GM23248 (cell line): Measurements from ENCODE around the gene ARL6IP4. TPM values are rescaled to one million over a fixed set of nuclear protein-coding genes. Genes with fewer than 3 reads are reported as not detected.
A peak's percentile ranks its signal among the peaks of the same experiment; 100 is the strongest.

ENCODE experiments used
- DNase-seq: peaks from one replicate; pipeline ENCODE4 v3.0.0-alpha.2; 2015
- H2AFZ ChIP-seq: fragments of 200-600 bp; sonication (generic); 2 replicates; pipeline ENCODE4 v1.6.1; 2016; ENCODE audit warnings: antibody characterized with exemption
- H3F3A ChIP-seq: fragments of 200-600 bp; sonication (generic); 2 replicates; pipeline ENCODE4 v1.6.1; 2016; ENCODE audit warnings: mild to moderate bottlenecking, antibody characterized with exemption, mixed run types; ENCODE audit not compliant: insufficient read depth
- H3K27ac ChIP-seq: fragments of 200-600 bp; sonication (generic); 2 replicates; pipeline ENCODE4 v1.5.1; 2016; ENCODE audit warnings: mild to moderate bottlenecking
- H3K27me3 ChIP-seq: fragments of 200-600 bp; sonication (generic); replicated peaks from 2 replicates; pipeline ENCODE4 v1.6.1; 2016; ENCODE audit warnings: mild to moderate bottlenecking; ENCODE audit not compliant: insufficient read depth
- H3K36me3 ChIP-seq: fragments of 200-600 bp; sonication (generic); 2 replicates; pipeline ENCODE4 v1.6.1; 2016; ENCODE audit warnings: low read depth, mild to moderate bottlenecking
- H3K4me1 ChIP-seq: fragments of 200-600 bp; sonication (generic); 2 replicates; pipeline ENCODE4 v1.6.1; 2016; ENCODE audit warnings: mild to moderate bottlenecking; ENCODE audit not compliant: insufficient read depth
- H3K4me2 ChIP-seq: fragments of 200-600 bp; sonication (generic); one replicate; pipeline ENCODE4 v1.6.1; 2016; ENCODE audit warnings: mild to moderate bottlenecking; ENCODE audit not compliant: unreplicated experiment
- H3K4me3 ChIP-seq: fragments of 200-600 bp; sonication (generic); 2 replicates; pipeline ENCODE4 v1.5.1; 2016; ENCODE audit warnings: mild to moderate bottlenecking
- H3K79me2 ChIP-seq: fragments of 200-600 bp; sonication (generic); 2 replicates; pipeline ENCODE4 v1.6.1; 2016; ENCODE audit warnings: mild to moderate bottlenecking; ENCODE audit not compliant: insufficient read depth
- H3K9ac ChIP-seq: fragments of 200-600 bp; sonication (generic); 2 replicates; pipeline ENCODE4 v1.6.1; 2016; ENCODE audit warnings: mild to moderate bottlenecking
- H3K9me2 ChIP-seq: fragments of 200-600 bp; sonication (generic); 2 replicates; pipeline ENCODE4 v1.6.1; 2016; ENCODE audit warnings: mixed run types, mild to moderate bottlenecking, moderate library complexity; ENCODE audit not compliant: insufficient read depth
- H3K9me3 ChIP-seq: fragments of 200-600 bp; sonication (generic); one replicate; pipeline ENCODE4 v1.6.1; 2017; ENCODE audit warnings: low read depth
- H4K20me1 ChIP-seq: fragments of 200-600 bp; sonication (generic); 2 replicates; pipeline ENCODE4 v1.6.0; 2016; ENCODE audit not compliant: insufficient read depth
- EZH2 ChIP-seq: fragments of 200-600 bp; sonication (generic); IDR thresholded peaks from 2 replicates; pipeline ENCODE4 v1.6.1; 2018; ENCODE audit warnings: antibody characterized with exemption, mild to moderate bottlenecking; ENCODE audit not compliant: insufficient read depth, poor library complexity, severe bottlenecking
- EZH2phosphoT487 ChIP-seq: fragments of 200-600 bp; sonication (generic); IDR thresholded peaks from 2 replicates; pipeline ENCODE4 v1.6.1; 2018; ENCODE audit warnings: antibody characterized with exemption, moderate library complexity, mild to moderate bottlenecking, low read depth; ENCODE audit not compliant: insufficient read depth
- WGBS, 2 experiments: methylation state at CpG; one replicate each; pipeline ENCODE4 v1.1.6; 2015 to 2017; ENCODE audit warnings: low lambda C conversion rate in 2 of 2, low coverage in 1 of 2; ENCODE audit errors: missing lambda C conversion rate in 2 of 2; 5-methylcytosine and 5-hydroxymethylcytosine counted together
- in situ Hi-C: fragments of 300-500 bp; cut with MboI; formaldehyde crosslinking; loops from 2 replicates; pipeline ENCODE4 v1.15.0; 2020
- polyA plus RNA-seq: library from polyadenylated mRNA; unstranded; fragments of >200 nt; fragmentation: Nextera tagmentation; extraction: Ambion mirVana; gene quantifications from 2 replicates; pipeline ENCODE4 v1.2.1, GENCODE V29; 2016
- total RNA-seq: library from RNA; depleted of rRNA; stranded (reverse); fragments of >200 nt; shearing (Covaris generic); gene quantifications from 2 replicates; pipeline ENCODE4 v1.2.3, GENCODE V29; 2014

The ARL6IP4 gene
- total and polyA plus RNA-seq, 2 experiments from 2014 or later, result 150 to 259 TPM

DNA sequence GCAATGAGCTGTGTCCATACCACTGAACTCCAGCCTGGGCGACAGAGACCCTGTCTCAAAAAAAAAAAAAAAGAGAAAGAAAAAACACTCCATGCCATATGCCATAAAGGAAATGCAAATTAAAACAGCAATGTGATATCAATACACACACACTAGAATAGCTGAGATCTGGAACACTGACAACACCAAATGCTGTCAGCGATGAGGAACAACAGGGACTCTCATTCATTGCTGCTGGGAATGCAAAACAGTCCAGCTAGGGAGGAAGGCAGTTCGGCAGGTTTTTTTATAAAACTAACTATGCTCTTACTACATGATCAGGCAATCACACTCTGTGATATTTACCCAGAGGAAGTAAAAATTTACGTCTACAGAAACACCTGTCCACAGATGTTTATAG lies 10.8 kb upstream of the ARL6IP4 start:
- no peaks in the 10 kb centered on the region for H3K36me3 ChIP-seq
- H3K4me1 ChIP-seq, result no peaks in the 10 kb centered on the region
- no peak overlapping the region for H3K9ac ChIP-seq
- no peaks in the 10 kb centered on the region for H3K9me2 ChIP-seq
- no peak for TF ChIP-seq EZH2
- no peak for TF ChIP-seq EZH2phosphoT487
- H3K27me3 ChIP-seq, result no peaks in the 10 kb centered on the region
- 36 to 41% methylated on average over 4 of the region's 4 CpGs for WGBS, 2 experiments
- H3K4me2 ChIP-seq, result no peak overlapping the region
- no peak for DNase-seq
- H3K27ac ChIP-seq, result no peak overlapping the region
- no peak overlapping the region for H3K4me3 ChIP-seq
- H2AFZ ChIP-seq, result no peak overlapping the region
- H3K9me3 ChIP-seq, result no peaks in the 10 kb centered on the region
- peaks cover 10% of the 10 kb centered on the region; the same call in 1 of the 2 replicates for H3F3A ChIP-seq
- in situ Hi-C loops, result no loop called here
- no peaks in the 10 kb centered on the region for H3K79me2 ChIP-seq
- no peaks in the 10 kb centered on the region for H4K20me1 ChIP-seq

DNA sequence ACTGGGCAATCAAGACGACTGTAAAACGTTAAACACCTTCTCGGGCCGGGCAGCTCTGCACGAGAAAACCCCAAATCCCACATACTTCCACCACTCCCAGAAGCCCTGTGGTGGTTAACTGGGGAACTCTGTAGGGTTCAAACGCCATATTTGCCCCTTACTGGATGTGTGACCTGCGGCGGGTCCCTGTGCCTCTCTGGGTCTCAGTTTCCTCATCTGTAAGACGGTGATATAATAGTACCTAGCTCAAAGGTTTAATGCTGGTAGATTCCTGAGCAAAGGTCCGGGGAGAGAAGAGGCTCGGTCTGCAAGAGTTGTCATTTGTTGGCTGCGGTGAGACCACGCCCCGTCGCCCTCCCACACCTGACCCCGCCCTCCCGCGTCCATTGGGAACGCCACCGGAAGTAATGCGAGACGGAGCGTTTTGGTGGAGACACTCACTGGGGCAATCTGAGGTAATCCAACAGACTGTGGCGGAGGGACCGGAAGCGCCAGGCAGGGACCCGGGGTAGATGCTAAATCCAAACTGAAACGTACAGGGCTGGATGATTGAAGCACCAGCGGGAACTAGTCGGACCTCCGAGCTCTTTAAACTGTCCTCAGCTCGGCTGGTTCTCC lies 6.1 kb upstream of the ARL6IP4 start:
- peak; percentile 99 for DNase-seq
- Histone ChIP-seq H3K27me3 (no peaks in the 10 kb centered on the region), H4K20me1 (no peaks in the 10 kb centered on the region), H2AFZ (peak overlapping the region; percentile 100), H3K4me3 (peak overlapping the region; percentile 95), H3K4me1 (peaks cover 7% of the 10 kb centered on the region), H3K79me2 (peaks cover 40% of the 10 kb centered on the region), H3K36me3 (no peaks in the 10 kb centered on the region), H3K9me3 (no peaks in the 10 kb centered on the region), H3K27ac (peak overlapping the region; percentile 93), H3F3A (no peaks in the 10 kb centered on the region), H3K9me2 (no peaks in the 10 kb centered on the region), H3K9ac (peak overlapping the region; percentile 97), H3K4me2 (peak overlapping the region; percentile 99)
- TF ChIP-seq EZH2phosphoT487 (no peak), EZH2 (no peak)
- in situ Hi-C loops, result no loop called here
- WGBS, 2 experiments, result 1% methylated on average over 32 of the region's 32 CpGs

DNA sequence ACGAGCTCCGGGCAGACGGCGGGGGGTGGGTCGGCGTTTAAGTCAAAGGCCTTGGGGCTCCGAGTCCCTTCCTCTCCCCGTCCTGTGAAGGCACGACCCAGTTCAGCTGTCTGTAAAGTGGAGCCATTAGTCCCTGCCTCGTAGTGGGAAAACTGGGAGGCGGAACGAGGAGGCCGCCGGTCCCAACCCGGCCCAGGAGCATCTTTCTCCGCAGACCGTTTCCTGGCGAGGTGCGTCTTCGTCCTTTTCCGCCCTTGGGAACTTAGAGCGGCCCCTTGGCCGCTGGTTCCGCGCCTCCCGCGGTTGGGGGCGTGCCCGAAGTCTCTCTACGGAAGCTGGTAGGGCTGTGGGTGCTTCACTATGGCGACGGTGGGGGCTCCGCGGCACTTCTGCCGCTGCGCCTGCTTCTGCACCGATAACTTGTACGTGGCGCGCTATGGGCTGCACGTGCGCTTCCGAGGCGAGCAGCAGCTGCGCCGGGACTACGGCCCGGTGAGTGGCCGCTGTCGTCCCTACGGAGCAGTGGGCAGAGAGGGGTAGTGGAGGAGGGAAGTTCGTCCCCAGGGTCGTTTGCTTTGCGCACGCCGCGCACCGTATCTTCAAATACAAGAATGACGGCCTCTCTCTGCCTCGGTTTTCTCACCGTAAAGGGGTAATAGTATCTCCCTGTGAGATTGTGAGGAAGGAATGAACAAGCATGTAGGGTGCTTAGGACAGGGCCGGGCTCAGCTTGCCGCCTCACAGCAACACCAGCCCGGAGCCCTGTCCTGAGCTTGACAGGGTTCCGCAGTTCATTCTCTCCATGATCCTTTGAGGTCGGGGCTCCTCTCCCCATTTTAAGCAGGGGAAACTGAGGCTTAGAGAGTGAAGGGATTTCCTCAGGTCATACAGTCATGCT lies 5.3 kb upstream of the ARL6IP4 start, which contains the start of gene OGFOD2:
Gene OGFOD2, plus strand, starts transcription at position 353 of the 898 bp plus-strand sequence. Its CDS starts 8 bp downstream, at position 361.
- H3K36me3 ChIP-seq, result no peaks in the 10 kb centered on the region
- peaks cover 7% of the 10 kb centered on the region for H3K4me1 ChIP-seq
- no peaks in the 10 kb centered on the region for H3K9me3 ChIP-seq
- TF ChIP-seq EZH2, result no peak
- peak within 1 kb of the TSS; percentile 95 for H3K4me3 ChIP-seq
- H3K9me2 ChIP-seq, result no peaks in the 10 kb centered on the region
- in situ Hi-C loops, result no loop called here
- H4K20me1 ChIP-seq, result no peaks in the 10 kb centered on the region
- peaks cover 48% of the 10 kb centered on the region for H3K79me2 ChIP-seq
- peak within 1 kb of the TSS; percentile 100 for H2AFZ ChIP-seq
- peak; percentile 97 for DNase-seq
- peak within 1 kb of the TSS; percentile 93 for H3K27ac ChIP-seq
- peak within 1 kb of the TSS; percentile 97 for H3K9ac ChIP-seq
- 1 to 2% methylated on average over 63 to 66 of the region's 66 CpGs for WGBS, 2 experiments
- no peaks in the 10 kb centered on the region for H3F3A ChIP-seq
- peak within 1 kb of the TSS; percentile 99 for H3K4me2 ChIP-seq
- no peaks in the 10 kb centered on the region for H3K27me3 ChIP-seq

DNA sequence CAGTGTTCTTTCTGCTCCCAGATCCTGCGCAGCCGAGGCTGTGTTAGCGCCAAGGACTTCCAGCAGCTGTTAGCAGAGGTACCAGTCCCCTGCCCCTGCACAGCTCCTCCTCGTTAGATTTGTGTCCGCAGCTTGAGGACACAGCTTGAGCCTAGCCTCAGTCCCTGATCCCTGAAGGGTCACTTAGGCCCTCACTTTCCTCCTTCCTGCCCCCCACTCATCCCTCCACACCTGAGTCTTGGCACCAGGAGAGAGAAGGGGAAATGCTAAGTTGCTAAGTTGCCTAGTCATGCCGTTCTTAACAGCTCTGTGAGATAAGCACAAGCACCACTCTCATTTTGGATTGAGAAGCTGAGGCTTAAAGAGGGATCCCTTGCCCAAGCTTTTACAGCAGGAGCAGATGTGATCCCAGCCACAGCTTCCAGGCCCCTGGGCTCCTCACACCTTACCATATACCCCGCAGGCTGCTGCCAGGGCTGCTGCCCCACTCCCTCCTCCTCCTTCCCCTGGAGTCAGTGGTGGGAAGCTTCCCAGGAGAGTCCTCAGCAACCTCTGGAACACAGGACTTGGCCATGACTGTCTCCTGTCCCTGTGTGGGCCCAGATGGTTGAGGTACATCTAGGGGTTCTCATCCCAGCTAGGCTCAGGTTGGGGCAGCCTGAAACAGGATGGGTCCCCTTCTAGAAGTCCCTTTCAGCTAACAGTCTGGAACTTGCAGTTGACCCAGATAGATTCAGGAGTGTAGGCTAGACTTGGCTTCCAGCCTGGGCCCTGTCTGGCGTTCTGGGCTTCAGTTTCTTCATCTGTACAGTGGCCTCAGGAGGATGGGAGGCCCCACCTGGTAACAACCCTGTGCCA lies 4.5 kb upstream of the ARL6IP4 start:
- WGBS, 2 experiments, result 5 to 7% methylated on average over 8 of the region's 8 CpGs

More for the DNA sequence above, 4.5 kb upstream of the ARL6IP4 start:
- Histone ChIP-seq H4K20me1 (no peaks in the 10 kb centered on the region), H3K36me3 (no peaks in the 10 kb centered on the region), H3K27me3 (no peaks in the 10 kb centered on the region), H3K79me2 (peaks cover 54% of the 10 kb centered on the region), H2AFZ (peak overlapping the region; percentile 100), H3K9ac (peak overlapping the region; percentile 97), H3K9me3 (no peaks in the 10 kb centered on the region), H3F3A (no peaks in the 10 kb centered on the region), H3K4me2 (peak overlapping the region; percentile 99), H3K4me3 (peak overlapping the region; percentile 95), H3K27ac (peak overlapping the region; percentile 93), H3K9me2 (no peaks in the 10 kb centered on the region), H3K4me1 (peaks cover 7% of the 10 kb centered on the region)
- DNase-seq, result peak; percentile 53
- in situ Hi-C loops, result no loop called here
- TF ChIP-seq EZH2 (no peak), EZH2phosphoT487 (no peak)
